GM19239 (cell line): ENCODE results near the gene TWF2.
"Not testable (repeated sequence)": the region's sequence is repeated elsewhere in the genome, so short reads cannot be mapped to it uniquely, and the experiment has no call there.

ENCODE experiments used
- DNase-seq: peaks from one replicate; pipeline ENCODE4 v3.0.0; 2011; ENCODE audit warnings: low spot score; ENCODE audit not compliant: insufficient read length
- FAIRE-seq: peaks from 2 replicates; lab custom pipeline; 2011; peaks lifted over from hg19 to GRCh38; lab: Jason Lieb, UNC

The TWF2 gene

DNA sequence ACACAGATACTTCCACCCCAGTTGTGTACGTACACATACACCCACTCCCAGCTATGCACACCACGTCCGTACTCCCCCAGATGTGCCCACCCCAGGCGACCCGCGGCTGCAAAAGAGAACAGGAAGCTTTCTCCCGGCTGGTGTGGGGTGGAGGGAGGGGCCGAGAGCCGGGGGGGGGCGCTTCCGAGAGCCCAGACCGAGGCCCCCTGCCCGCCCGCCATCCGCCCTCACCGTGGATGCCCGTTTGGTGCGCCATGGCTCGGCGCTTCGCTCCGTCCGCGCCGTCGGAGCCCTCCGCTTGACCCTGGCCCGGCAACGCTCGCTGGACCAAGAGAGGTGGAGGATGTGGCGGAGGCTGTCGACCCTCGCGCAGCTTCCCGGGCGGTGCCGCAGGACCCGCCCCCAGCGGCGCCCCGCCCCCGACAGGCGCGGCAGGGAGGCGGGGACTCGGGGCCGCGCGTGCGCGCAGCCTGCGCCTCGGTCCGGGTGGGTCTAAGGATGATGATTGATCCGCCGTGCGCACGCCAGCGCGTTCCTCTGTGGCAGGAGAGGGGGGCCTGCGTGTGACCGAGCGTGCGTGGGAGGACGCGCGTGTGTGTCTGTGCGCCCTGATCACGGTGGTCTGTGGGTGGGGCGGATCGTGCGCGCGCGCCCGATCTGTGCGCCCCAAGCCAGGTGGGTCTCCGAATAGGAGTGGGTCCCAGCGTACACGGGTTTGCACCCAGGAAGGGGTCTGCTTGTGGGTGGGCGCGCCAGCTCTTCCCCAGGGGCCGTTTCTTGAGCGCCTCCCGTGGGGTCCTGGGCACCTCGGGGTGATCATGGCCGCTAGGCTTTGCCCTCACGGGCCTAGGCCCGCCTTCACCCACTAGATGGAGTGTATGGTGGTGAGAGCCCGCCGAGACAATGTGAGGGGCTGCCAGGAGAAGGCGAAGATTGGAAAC, at the start of gene TWF2:
Gene TWF2, minus strand, starts transcription at position 398 of the 941 bp plus-strand sequence. Its CDS starts 142 bp downstream, at position 256.
- DNase-seq = peak; percentile 97
- peak; percentile 65 for FAIRE-seq

DNA sequence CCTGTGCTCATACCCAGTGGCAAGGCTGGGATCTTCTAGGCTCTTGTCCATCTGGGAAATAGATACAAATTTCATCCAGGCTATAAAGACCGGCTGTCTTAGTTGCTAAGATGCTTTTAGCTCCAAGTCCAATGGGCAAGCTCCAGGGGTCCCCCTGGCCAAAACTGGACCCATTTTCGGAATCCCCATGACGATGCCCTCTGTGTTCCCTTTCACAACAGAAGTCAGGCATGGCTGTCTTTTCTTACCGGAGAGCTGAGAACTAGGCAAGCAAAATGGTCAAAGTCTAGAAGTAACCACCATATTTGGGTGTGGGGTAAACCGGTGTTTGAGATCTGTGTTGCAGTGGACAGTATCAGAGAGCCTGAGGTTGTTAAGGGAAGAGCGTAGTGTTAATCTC, 49.7 kb upstream of the TWF2 start:
- no peak for DNase-seq
- FAIRE-seq = no peak

DNA sequence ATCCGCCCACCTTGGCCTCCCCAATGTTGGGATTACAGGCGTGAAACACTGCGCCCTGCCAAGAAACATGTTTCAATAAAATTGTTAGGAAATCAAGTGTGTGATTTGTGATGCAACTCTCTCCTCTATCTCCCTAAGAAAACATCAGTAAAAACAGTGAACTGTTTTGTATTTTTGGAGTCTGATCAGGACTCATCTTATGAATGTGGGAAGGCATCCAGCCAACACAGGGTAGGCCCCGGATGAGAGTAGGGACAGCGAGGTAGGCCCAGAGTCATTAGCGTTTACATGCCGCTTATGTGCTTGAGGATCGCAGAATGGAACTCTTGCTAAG, 47.8 kb upstream of the TWF2 start:
- DNase-seq (no peak), FAIRE-seq (peak; percentile 28)

DNA sequence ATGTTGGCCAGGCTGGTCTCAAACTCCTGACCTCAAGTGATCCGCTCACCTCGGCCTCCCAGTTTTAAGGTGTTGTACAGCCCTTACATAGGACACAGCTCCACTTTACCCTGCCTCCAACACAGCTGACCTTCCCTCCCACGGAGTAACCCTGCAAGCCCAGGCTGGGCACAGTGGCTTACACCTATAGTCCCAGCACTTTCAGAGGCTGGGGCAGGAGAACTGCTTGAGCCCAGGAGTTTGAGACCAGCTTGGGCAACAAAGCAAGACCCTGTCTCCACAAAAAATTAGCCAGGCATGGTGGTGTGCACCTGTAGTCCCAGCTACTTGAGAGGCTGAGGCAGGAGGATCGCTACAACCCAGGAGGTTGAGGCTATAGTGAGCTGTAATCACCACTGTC, 45.1 kb upstream of the TWF2 start:
- not testable (repeated sequence) for DNase-seq, FAIRE-seq

DNA sequence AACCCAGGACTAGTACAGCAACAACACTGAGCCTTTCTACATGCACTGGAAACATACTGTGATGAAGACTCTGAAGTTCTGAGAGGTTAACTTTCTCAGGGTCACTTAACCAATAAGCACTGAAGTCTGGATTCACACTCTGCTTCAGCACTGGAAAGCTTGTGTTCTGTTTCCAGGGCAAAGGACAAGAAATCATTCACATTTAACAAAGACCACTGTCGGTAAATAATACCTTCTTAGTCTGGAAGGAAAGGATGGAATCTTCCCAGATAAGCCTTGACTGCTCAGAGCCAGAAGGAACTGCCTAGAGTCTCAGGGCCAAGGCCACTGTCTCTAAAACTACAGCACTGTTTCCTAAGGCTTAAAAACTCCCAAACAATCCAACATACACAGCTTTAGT, 44.3 kb upstream of the TWF2 start:
- FAIRE-seq (no peak), DNase-seq (no peak)

DNA sequence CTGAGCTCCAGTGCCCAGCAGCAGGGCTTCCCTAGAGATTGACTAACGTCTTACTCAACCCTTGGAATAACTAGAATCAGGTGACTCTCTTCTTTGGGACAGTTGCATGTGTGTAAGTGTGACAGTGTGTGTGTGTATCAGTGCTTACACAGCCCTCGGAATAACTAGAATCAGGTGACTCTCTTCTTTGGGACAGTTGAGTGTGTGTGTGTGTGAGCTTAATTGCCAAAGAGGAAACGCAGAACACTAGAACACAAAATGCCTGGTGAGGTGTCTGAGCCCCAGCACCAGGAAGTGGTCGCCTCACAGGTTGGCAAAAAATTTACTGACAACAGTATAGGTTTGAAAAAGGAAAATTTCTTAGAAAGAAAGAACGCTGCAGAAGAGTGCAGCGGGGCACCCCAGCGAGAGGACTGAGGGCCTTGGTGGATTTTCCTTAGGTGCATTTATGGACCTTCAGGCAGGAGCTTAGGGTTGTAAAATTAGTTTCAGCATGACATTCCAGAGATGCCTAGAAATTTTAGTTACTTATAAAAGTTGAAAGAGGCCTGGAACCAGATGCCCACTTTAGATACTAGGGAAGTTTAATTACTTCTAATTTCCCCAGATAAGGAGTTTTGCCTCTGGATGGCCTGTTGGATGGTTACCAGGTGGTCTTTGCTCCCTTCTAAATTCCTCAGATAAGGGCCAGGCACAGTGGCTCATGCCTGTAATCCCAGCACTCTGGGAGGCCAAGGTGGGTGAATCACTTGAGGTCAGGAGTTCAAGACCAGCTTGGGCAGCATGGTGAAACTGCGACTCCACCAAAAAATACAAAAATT, 43.2 kb upstream of the TWF2 start:
- FAIRE-seq = no peak
- DNase-seq = no peak

DNA sequence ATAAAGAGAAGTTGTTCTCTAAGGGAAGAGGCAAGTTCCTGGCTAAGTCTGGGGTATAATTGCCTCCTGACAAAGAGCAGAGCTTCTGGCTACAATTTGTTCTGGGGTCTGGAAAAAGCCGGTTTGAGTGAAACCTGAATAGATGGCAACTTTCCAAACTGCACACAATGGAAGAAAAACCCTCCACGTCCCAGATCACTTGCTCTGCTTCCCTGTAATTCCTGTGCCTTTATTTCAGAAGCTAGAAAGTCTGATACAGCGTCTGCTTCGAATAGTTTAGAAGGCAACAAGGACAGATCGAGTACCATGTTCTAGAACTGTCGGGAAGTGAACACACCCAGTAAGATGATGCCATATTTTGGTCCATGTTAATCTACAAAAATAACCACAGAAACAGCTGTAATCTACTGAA, 41.1 kb upstream of the TWF2 start:
- FAIRE-seq = peak; percentile 8
- no peak for DNase-seq

DNA sequence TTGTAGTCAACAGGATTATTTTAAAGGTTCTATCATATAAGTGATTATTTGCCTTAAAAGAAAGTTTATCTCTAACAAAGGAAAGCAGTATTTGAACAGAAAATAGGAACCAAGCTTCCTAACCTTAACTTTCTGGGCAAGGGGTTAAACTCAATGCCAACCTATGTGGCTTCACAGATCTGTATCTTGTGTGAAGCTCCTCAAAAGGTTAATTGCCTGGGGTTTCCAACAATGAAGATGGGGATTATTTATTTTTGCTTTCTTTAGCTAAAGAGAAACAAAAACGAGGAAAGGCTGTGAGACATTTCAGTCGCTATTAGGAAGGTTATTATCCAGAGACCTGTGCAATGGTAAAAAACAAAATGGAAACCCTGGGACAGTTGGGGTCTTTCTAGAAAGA, 40.6 kb upstream of the TWF2 start:
- no peak for DNase-seq
- no peak for FAIRE-seq

DNA sequence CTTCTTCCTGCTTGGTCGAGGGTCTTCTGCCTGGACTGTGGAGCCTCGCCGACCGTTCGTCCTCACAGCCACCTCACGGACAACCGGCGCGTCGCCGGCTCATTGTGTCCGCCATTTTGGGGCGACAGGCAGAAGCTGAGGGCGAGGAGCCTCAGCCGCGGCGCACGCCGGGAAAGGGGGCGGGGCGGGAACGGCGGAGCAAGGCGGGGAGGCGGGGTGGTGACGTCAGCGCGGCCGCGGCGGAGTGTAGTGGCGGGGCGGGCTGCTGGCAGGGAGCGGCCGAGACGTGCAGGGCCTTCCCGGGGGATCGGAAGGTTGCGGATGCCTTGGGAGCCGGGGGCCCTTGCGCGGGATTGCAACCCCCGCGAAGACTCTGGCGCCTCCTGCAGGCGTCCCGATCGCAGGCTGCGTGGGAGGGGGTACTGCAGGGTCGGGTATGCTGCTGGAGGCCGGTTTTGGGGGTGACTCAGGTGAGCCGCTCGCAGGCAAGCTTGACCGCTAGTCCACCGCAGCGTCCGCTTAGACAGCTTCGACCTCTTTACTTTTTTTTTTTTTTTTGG, 39.6 kb upstream of the TWF2 start, which contains the start of gene WDR82:
Gene WDR82, minus strand, starts transcription at position 140 of the 560 bp plus-strand sequence. CDS start 288 bp downstream, outside the sequence.
- FAIRE-seq (peak; percentile 73), DNase-seq (peak; percentile 97)

DNA sequence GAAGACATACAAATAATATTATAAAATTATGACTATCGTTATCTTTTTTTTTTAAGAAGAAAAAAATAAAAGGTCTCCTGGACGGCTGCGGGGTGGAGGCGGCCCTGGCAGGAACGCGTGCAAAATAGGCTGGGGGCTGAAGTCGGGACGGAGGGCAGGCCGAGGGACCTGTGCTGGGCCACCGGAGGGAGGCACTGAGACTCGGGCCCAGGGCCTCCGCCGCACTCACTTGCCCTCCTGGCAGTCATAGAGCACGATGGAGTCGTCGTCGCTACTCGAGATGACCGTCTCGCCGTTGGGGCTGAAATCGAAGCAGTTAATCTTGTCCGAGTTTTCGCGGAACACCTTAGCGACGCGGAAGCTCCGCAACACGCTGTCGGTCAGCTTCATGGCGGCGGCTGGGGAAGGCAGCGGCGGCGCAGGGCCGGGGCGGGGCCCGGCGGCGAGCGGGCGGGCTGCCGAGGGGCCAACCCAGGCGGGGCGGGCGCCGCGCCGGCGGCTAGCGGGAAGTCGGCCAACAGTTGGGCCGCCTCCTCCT, 39.1 kb upstream of the TWF2 start:
- peak; percentile 26 for FAIRE-seq
- DNase-seq = peak; percentile 49

DNA sequence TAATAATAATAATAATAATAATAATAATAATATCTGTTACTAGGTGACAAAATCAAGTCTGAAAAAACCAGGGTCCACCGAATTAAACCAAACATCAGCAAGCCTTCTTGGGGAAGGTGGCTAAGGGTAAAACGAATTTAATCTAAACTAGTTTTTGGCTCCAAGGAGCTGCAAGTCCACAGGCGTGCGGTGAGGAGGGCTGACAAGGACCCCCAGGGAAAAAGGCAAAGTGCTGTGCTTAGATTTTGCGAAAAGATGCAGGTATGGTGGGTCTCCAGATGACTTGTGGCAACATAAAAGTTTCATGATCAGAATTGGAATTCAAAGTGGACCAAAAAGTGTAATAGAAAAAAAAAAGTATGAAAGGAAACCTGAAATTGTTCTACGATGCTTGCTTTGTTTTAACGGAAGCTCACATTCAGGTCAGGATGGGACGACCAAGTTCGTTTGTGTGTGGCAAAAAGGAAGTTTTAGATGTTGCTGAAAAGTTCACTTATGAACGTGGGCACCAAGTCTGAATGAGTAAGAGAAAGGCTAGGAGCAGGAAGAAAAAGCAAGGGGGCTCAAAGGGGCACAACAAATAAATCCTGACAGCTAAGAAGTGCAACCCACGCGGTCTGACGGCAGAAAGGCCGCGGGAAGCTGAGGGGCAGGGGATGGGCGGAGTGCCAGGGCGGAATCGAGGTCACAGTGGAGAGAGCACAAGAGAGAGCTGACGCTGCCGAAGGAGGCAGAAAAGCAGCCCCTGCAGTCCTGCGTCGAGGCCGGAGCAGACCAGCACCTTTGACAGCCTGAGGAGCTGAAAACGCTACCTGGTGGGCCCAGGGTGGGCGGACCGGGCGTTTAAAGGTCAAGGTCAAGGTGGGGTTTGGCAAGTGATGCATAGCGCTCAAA, 38.4 kb upstream of the TWF2 start:
- peak; percentile 47 for DNase-seq
- peak; percentile 89 for FAIRE-seq

DNA sequence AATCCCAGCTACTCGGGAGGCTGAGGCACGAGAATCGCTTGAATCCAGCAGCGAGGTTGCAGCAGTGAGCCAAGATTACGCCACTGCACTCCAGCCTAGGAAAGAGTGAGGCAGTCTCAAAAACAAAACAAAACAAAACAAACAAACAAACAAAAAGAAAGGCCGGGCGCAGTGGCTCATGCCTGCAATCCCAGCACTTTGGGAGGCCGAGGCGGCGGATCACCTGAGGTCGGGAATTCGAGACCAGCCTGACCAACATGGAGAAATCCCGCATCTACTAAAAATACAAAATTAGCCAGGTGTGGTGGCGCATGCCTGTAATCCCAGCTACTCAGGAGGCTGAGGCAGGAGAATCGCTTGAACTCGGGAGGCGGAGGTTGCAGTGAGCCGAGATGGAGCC, 35.8 kb upstream of the TWF2 start:
- DNase-seq, FAIRE-seq: not testable (repeated sequence)

DNA sequence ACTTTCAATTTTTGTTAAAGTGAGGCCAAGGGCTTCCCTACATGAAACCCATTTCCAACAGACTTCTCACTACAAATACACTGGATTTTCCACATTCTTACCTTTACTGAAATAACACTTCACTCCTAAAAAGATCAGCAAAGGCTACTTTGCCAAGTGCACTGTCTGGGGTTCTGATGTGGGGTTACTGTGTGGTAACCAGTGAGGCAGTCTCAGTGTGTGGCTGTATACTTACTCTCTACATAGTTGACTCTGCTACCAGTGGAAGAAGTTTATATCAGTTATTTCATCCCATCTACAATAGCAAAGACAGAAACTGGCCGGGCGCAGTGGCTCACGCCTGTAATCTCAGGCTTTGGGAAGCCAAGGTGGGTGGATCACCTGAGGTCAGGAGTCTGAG, 33.9 kb upstream of the TWF2 start:
- FAIRE-seq (no peak), DNase-seq (no peak)

DNA sequence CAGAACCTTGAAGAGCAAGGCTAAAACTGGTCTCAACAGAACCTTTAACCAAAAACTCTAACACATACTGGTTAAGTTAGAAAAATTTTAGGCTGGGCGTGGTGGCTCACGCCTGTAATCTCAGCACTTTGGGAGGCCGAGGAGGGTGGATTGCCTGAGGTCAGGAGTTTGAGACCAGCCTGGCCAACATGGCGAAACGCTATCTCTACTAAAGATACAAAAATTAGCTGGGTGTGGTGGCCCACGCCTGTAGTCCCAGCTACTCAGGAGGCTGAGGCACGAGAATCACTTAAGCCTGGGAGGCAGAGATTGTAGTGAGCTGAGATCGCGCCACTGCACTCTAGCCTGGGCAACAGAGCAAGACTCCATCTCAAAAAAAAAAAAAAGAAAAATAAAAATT, 33.2 kb upstream of the TWF2 start:
- not testable (repeated sequence) for DNase-seq, FAIRE-seq

DNA sequence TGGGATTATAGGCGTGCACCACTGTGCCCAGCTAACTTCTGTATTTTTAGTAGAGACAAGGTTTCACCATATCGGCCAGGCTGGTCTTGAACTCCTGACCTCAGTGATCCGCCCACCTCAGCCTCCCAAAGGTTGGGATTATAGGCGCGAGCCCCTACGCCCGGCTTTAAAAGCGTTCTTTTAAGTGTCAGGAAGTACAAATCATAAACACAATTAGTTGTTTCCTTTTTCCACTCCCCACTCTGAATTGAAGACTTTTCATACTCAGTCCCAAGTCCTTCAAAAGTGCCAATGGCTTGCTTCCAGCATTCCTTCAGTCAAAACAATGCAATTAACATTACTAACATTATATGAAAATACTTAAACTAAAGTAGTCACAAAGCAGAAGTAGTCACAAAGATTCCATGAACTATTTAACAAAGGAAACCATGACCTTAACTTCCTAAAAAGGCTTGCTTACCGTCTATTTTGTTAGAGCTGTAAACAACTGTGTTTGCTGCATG, 31.3 kb upstream of the TWF2 start:
- DNase-seq (no peak), FAIRE-seq (no peak)

DNA sequence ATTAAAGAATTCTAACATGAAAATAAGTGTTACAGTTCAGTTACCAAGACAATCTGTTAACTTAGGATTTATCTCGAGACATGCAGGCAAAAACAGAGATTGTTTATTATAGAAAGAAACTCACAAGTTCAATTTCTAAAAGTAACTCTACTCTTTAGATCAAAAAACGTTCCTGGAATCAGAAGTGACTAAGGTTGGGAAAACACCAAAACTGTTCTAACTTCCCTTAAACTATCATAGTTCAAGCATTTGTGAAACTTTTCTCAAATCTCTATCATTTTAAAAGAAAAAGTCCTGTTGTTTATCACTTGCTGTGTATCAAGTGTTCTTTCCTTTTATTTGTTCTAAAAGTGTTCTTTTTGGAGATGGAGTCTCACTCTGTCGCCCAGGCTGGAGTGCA, 30.8 kb upstream of the TWF2 start:
- DNase-seq (no peak), FAIRE-seq (no peak)

DNA sequence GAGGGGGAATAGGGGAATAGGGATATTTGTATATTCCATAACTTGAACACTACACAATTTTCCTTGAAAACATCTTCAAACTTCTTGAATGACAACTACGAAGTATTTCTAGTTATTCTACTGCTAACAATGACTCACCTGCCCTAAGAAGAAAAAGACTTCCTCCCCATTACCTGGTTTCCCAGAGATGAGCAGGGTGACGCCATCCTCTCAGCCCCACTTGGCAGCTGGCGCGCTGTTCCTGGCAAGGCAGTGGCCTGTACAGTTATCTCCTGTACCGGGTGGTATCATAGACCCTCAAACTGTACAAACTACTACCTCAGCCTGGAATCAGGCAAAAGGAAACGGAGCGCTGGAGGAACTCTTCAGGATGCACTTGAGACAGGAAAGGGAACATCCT, 29.1 kb upstream of the TWF2 start:
- DNase-seq (no peak), FAIRE-seq (no peak)

DNA sequence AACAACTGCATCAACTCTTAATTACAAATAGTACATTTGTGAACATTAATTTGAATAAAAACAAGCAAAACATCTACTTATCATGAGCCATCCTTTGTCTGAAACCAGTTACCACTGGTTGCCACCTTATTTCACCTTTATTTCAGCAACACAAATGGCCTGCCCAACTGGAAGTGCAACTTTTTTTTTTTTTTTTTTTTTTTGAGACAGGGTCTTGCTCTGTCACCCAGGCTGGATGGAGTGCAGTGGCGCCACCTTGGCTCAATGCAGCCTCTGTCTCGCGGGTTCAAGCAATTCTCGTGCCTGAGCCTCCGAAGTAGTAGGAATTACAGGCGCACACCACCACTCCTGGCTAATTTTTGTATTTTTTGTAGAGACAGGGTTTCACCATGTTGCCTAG, 26.4 kb upstream of the TWF2 start:
- FAIRE-seq (no peak), DNase-seq (no peak)

DNA sequence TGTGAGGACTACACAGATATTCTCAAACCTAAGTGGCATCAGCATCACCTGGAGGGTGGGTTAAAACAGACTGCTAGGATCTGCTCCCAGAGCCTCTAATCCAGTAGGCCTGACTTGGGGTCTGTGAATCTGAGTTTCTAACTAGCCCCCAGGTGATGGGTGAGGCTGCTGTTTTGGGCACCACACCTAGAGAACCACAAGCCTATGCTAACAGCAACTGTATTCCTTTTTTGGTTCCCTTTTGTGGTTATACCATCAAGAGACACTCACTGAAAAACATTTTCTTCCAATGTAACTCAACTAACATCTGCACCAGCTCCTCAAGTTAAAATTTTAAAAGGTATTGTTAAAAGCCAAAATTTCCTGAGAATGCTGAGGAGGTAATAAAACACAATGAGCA, 23.5 kb upstream of the TWF2 start:
- FAIRE-seq (no peak), DNase-seq (no peak)
